ENCODE results near the gene FTO. TPM values are rescaled to one million over a fixed set of nuclear protein-coding genes. Genes with fewer than 3 reads are reported as not detected.

Gene FTO
- total RNA-seq, 2 donors from 2014 or later: 72.7 to 73.6 TPM

- Histone ChIP-seq H3K4me3 (no peak overlapping the region), H3K4me1 (replicated peaks) (peaks cover 7% of the 10 kb centered on the region), H3K36me3 (no peaks in the 10 kb centered on the region), H3K9me3 (no peaks in the 10 kb centered on the region), H3K27ac (no peak overlapping the region), H3K27me3 (replicated peaks; ENCODE audit: insufficient read depth) (no peaks in the 10 kb centered on the region)
- DNase-seq (ENCODE audit: low spot score): no peak
- 57% methylated on average over 6 of the region's 6 CpGs for WGBS
- TF ChIP-seq POLR2AphosphoS5 (IDR thresholded peaks at IDR 0.05) (no peak), POLR2A (IDR thresholded peaks at IDR 0.05) (no peak), CTCF (IDR thresholded peaks at IDR 0.05) (no peak)
- intact Hi-C loops (cut with DNase I): no loop called here
These were observed 291.4 kb downstream of the FTO start for GRCh38 chr16:53995378-53995777.

GRCh38 chr16:53996961-53997360 is 293.0 kb downstream of the FTO start:
- no peaks in the 10 kb centered on the region for H3K9me3 ChIP-seq
- no peak for TF ChIP-seq POLR2A (IDR thresholded peaks at IDR 0.05)
- TF ChIP-seq POLR2AphosphoS5 (IDR thresholded peaks at IDR 0.05): no peak
- TF ChIP-seq CTCF (IDR thresholded peaks at IDR 0.05): no peak
- H3K27me3 ChIP-seq (replicated peaks; ENCODE audit: insufficient read depth): no peaks in the 10 kb centered on the region
- H3K4me3 ChIP-seq: no peak overlapping the region
- 93% methylated on average over 5 of the region's 5 CpGs for whole genome bisulfite sequencing
- no peak for DNase-seq (ENCODE audit: low spot score)
- intact Hi-C loops (cut with DNase I): no loop called here
- no peaks in the 10 kb centered on the region for H3K36me3 ChIP-seq
- H3K4me1 ChIP-seq (replicated peaks): peaks cover 6% of the 10 kb centered on the region
- H3K27ac ChIP-seq: no peak overlapping the region

GRCh38 chr16:53998024-53998810 is 294.3 kb downstream of the FTO start:
- no peak for DNase-seq (ENCODE audit: low spot score)
- intact Hi-C loops (cut with DNase I): no loop called here
- no peaks in the 10 kb centered on the region for H3K36me3 ChIP-seq
- H3K4me3 ChIP-seq: no peak overlapping the region
- WGBS: 92% methylated on average over 5 of the region's 5 CpGs
- TF ChIP-seq CTCF (IDR thresholded peaks at IDR 0.05) (no peak), POLR2AphosphoS5 (IDR thresholded peaks at IDR 0.05) (no peak), POLR2A (IDR thresholded peaks at IDR 0.05) (no peak)
- no peak overlapping the region for H3K27ac ChIP-seq
- H3K9me3 ChIP-seq: no peaks in the 10 kb centered on the region
- H3K27me3 ChIP-seq (replicated peaks; ENCODE audit: insufficient read depth): no peaks in the 10 kb centered on the region
- H3K4me1 ChIP-seq (replicated peaks): no peaks in the 10 kb centered on the region

GRCh38 chr16:53998966-53999522 is 295.1 kb downstream of the FTO start:
- no peaks in the 10 kb centered on the region for H3K36me3 ChIP-seq
- no peak overlapping the region for H3K4me3 ChIP-seq
- no peaks in the 10 kb centered on the region for H3K27me3 ChIP-seq (replicated peaks; ENCODE audit: insufficient read depth)
- no peaks in the 10 kb centered on the region for H3K9me3 ChIP-seq
- WGBS: 87% methylated on average over 5 of the region's 5 CpGs
- DNase-seq (ENCODE audit: low spot score): no peak
- TF ChIP-seq CTCF (IDR thresholded peaks at IDR 0.05) (no peak), POLR2A (IDR thresholded peaks at IDR 0.05) (no peak), POLR2AphosphoS5 (IDR thresholded peaks at IDR 0.05) (no peak)
- no peaks in the 10 kb centered on the region for H3K4me1 ChIP-seq (replicated peaks)
- intact Hi-C loops (cut with DNase I): no loop called here
- no peak overlapping the region for H3K27ac ChIP-seq

- Histone ChIP-seq H3K4me1 (replicated peaks) (no peaks in the 10 kb centered on the region), H3K27me3 (replicated peaks; ENCODE audit: insufficient read depth) (no peaks in the 10 kb centered on the region), H3K27ac (no peak overlapping the region), H3K36me3 (no peaks in the 10 kb centered on the region), H3K4me3 (no peak overlapping the region), H3K9me3 (no peaks in the 10 kb centered on the region)
- WGBS: 58% methylated on average over 4 of the region's 4 CpGs
- intact Hi-C loops (cut with DNase I): no loop called here
- no peak for DNase-seq (ENCODE audit: low spot score)
- TF ChIP-seq CTCF (IDR thresholded peaks at IDR 0.05) (no peak), POLR2A (IDR thresholded peaks at IDR 0.05) (no peak), POLR2AphosphoS5 (IDR thresholded peaks at IDR 0.05) (no peak)
These were observed 295.9 kb downstream of the FTO start for GRCh38 chr16:53999841-54000240.

Measured in prostate gland (tissue), 2 donors.